IPS-NIHi11 (cell line): Measurements from ENCODE around the gene GPR35.
"Not testable (repeated sequence)": the region's sequence is repeated elsewhere in the genome, so short reads cannot be mapped to it uniquely, and the experiment has no call there.

ENCODE experiments used
- DNase-seq: peaks from one replicate; pipeline ENCODE4 v3.0.0; 2012; ENCODE audit warnings: mixed read lengths, low spot score

GPR35 gene

GRCh38 chr2:240603081-240603835 is 22.0 kb upstream of the GPR35 start:
- DNase-seq: no peak

GRCh38 chr2:240603846-240604245 is 21.4 kb upstream of the GPR35 start:
- DNase-seq: no peak

- DNase-seq: peak; percentile 95
Observed at GRCh38 chr2:240604291-240604938, 20.9 kb upstream of the GPR35 start.

- DNase-seq: no peak
Observed at GRCh38 chr2:240604939-240605716, 20.2 kb upstream of the GPR35 start.

GRCh38 chr2:240605867-240606743 is 19.2 kb upstream of the GPR35 start:
- DNase-seq: no peak

- DNase-seq: no peak
Observed at GRCh38 chr2:240611601-240612210, 13.6 kb upstream of the GPR35 start.

- DNase-seq: no peak
Observed at GRCh38 chr2:240613781-240614180, 11.5 kb upstream of the GPR35 start.

GRCh38 chr2:240614391-240614790 is 10.9 kb upstream of the GPR35 start:
- DNase-seq: no peak

- DNase-seq: no peak
Observed at GRCh38 chr2:240615396-240615795, 9.9 kb upstream of the GPR35 start.

GRCh38 chr2:240615820-240616547 is 9.3 kb upstream of the GPR35 start:
- DNase-seq: no peak

GRCh38 chr2:240616860-240617666 is 8.2 kb upstream of the GPR35 start:
- DNase-seq: not testable (repeated sequence)

- no peak for DNase-seq
Observed at GRCh38 chr2:240618776-240619175, 6.5 kb upstream of the GPR35 start.

GRCh38 chr2:240619506-240620148 is 5.7 kb upstream of the GPR35 start:
- no peak for DNase-seq

GRCh38 chr2:240620149-240620731 is 5.0 kb upstream of the GPR35 start:
- no peak for DNase-seq

- DNase-seq: no peak
Observed at GRCh38 chr2:240620859-240621258, 4.4 kb upstream of the GPR35 start.

GRCh38 chr2:240622060-240622411 is 3.2 kb upstream of the GPR35 start:
- no peak for DNase-seq

GRCh38 chr2:240622531-240623235 is 2.6 kb upstream of the GPR35 start:
- no peak for DNase-seq

GRCh38 chr2:240623531-240624010 is 1.7 kb upstream of the GPR35 start:
- no peak for DNase-seq
